Measurements from ENCODE around the gene ADH1B. TPM values are rescaled to one million over a fixed set of nuclear protein-coding genes. Genes with fewer than 3 reads are reported as not detected.
"Not testable (repeated sequence)": the region's sequence is repeated elsewhere in the genome, so short reads cannot be mapped to it uniquely, and the experiment has no call there.

Gene ADH1B
- total RNA-seq, result 1 to 10 TPM in 2 of 3 donors, under 1 TPM in 1; 0.91 to 1.1 (median 1.0) TPM

DNA sequence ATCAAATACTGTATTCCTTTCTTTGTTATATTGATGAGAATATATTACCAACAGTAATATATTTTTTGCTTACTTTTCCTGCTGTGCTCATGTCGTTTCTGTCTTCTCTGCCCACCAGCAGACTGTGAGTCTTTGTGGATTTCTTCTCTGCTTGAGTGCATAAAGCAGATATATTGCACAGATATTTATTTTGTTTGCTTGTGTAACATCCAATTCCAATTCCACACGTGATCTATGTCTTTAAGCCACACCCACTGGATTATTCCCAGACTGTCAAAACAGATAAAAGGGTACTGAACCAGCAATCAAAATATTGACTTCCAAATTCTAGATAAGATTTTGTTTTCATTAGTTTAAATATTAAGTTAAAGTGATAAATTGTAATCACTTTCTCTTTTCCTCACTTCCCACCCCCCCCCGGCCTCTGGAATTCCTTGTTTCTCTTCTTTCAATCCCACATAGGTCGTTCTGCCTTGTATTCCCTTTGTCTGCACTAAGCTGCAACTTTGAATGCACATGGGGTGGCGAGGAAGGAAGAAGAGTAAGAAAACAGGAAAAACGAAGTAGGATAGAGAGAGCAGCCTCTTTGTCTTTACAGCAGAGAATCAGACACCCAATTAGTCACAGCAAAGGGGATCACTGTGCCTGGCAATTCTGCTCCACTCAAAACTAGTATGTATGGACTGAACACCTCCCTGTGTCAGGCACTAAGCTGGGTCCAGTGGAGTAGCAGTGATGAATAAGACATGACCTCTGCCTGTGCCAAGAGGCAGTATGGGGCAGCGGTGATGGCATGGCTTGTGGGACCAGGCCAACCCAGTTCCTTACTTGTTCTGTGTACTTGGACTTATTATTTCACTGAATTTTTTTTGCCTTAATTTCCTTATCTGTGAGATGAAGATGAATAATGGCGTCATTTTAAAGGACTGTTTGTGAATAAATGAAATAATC lies at the start of gene ADH1B:
TSS of gene ADH1B (minus strand) at position 161 of the 951 bp plus-strand sequence. CDS start at position 91, 70 bp downstream.
- no peaks in the 10 kb centered on the region for H3K4me1 Mint-ChIP-seq (ENCODE audit: low read depth)

DNA sequence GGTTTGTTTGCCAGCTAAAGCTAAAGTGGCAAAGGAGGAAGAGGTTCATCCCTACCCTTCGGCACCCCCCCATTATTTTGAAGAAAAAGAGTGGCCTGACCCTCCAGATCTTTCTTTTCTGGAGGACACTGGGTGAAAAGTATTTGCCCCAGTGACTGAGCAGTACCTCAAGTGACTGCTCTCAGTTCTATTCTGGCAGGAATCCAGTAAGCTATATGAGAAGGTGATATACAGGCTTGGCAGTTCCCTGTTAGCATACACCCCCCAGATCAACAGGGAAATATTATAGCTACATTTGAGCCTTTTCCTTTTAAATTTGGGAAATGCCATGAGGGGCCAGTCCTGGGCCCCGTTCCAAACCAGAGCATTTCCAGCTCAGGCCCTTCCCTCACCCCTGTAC lies 46.6 kb upstream of the ADH1B start:
- H3K4me1 Mint-ChIP-seq (ENCODE audit: low read depth); H3K9me3 Mint-ChIP-seq; DNase-seq; H3K36me3 Mint-ChIP-seq (ENCODE audit: insufficient read depth); ATAC-seq; H3K4me3 Mint-ChIP-seq: not testable (repeated sequence)
- H3K27me3 Mint-ChIP-seq (ENCODE audit: low read depth), result peaks cover 10% of the 10 kb centered on the region

More for the DNA sequence above, at the start of gene ADH1B:
- no peak within 1 kb of the TSS for H3K4me3 Mint-ChIP-seq
- DNase-seq (no peak), ATAC-seq (no peak)
- no peaks in the 10 kb centered on the region for H3K9me3 Mint-ChIP-seq
- peaks cover 6% of the 10 kb centered on the region for H3K27me3 Mint-ChIP-seq (ENCODE audit: low read depth)
- H3K36me3 Mint-ChIP-seq (ENCODE audit: insufficient read depth), result no peaks in the 10 kb centered on the region

DNA sequence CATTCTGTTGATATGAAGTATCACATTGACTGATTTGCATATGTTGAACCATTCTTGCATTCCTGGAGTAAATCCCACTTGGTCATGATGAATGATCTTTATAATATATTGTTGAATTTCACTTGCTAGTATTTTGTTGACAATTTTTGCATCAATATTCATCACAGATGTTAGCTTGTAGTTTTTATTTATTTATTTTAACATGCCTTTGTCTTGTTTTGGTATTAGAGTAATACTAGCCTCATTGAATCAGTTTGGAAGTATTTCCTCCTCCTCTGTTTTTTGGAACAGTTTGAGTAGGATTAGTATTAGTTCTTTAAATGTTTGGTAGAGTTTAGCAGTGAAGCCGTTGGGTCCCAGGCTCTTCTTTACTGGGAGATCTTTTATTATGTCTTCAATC lies 45.3 kb upstream of the ADH1B start:
- Mint-ChIP-seq H3K4me3 (no peak overlapping the region), H3K36me3 (ENCODE audit: insufficient read depth) (no peaks in the 10 kb centered on the region), H3K9me3 (no peaks in the 10 kb centered on the region), H3K4me1 (ENCODE audit: low read depth) (no peaks in the 10 kb centered on the region), H3K27me3 (ENCODE audit: low read depth) (peaks cover 10% of the 10 kb centered on the region)
- no peak for DNase-seq
- no peak for ATAC-seq

DNA sequence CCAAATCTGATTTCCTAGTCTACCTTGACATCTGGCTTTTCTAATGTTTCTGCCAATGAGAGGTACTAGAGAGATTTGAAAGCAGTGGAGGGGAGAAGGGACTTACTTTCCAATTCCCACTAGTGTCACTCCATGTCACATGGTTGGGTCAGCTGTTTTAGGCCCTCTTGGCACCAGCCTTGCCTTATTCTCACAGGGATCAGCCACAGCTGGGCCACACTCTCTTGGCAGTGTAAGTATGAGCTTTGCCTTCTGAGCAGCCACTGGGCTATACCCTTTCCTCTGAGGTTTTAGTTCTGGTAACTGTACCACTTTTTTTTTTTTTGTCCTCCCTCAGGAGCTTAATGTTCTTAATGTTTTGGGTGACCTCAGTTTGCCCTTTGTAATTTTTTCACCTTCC lies 41.6 kb upstream of the ADH1B start:
- ATAC-seq (no peak), DNase-seq (no peak)
- peaks cover 5% of the 10 kb centered on the region for H3K27me3 Mint-ChIP-seq (ENCODE audit: low read depth)
- no peaks in the 10 kb centered on the region for H3K9me3 Mint-ChIP-seq
- no peaks in the 10 kb centered on the region for H3K36me3 Mint-ChIP-seq (ENCODE audit: insufficient read depth)
- no peak overlapping the region for H3K4me3 Mint-ChIP-seq
- H3K4me1 Mint-ChIP-seq (ENCODE audit: low read depth), result no peaks in the 10 kb centered on the region

DNA sequence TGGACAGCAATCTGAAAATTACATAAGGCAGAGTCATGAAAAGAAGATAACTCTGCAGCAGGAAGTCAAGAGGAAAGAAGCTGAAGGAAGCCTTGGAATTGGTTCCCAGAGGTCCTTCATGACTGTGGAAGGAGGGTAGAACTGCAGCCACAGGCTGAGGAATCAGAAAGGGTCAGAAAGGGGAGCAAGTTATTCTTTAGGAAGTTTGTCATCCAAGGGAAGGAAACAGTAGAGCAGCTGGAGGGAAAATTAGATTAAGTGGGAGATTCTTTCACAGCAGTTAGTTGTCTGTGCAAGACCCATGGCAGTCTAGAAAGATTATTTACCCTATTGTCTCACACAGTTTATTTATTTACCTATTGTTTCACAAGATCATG lies 40.7 kb upstream of the ADH1B start:
- ATAC-seq (no peak), DNase-seq (no peak)
- no peaks in the 10 kb centered on the region for H3K36me3 Mint-ChIP-seq (ENCODE audit: insufficient read depth)
- H3K9me3 Mint-ChIP-seq, result no peaks in the 10 kb centered on the region
- no peak overlapping the region for H3K4me3 Mint-ChIP-seq
- H3K4me1 Mint-ChIP-seq (ENCODE audit: low read depth), result no peaks in the 10 kb centered on the region
- H3K27me3 Mint-ChIP-seq (ENCODE audit: low read depth), result no peaks in the 10 kb centered on the region

DNA sequence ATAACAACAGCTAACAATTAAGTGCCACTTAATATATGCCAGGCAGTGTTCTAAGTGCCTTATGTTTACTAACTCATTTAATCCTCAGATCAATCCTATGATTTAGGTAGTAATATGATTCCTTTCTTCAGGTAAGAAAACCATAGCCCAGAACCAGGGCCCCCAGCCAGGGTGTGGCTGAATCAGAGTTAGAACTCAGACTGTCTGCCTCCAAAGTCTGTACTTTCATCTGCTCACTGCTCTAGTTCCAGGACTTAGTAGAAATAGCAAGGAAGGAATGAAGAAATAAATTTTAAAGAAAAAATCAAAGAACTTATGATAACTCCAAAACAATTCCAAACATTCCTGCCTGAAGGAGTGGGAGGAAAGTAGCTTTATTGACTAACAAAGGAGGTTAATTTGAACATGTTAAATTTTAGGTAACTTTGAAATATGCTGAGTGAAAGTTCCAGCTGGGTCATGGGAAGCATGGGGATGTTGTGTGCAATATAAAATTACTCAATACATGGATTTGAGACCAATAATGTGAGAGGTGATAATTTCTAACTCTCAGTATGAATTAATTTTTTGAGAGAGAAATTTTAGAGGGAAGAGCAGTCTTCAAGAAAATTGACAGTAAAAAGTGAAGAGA lies 40.2 kb upstream of the ADH1B start:
- Mint-ChIP-seq H3K4me3 (no peak overlapping the region), H3K9me3 (no peaks in the 10 kb centered on the region), H3K4me1 (ENCODE audit: low read depth) (no peaks in the 10 kb centered on the region), H3K36me3 (ENCODE audit: insufficient read depth) (no peaks in the 10 kb centered on the region), H3K27me3 (ENCODE audit: low read depth) (no peaks in the 10 kb centered on the region)
- ATAC-seq, result no peak
- no peak for DNase-seq

DNA sequence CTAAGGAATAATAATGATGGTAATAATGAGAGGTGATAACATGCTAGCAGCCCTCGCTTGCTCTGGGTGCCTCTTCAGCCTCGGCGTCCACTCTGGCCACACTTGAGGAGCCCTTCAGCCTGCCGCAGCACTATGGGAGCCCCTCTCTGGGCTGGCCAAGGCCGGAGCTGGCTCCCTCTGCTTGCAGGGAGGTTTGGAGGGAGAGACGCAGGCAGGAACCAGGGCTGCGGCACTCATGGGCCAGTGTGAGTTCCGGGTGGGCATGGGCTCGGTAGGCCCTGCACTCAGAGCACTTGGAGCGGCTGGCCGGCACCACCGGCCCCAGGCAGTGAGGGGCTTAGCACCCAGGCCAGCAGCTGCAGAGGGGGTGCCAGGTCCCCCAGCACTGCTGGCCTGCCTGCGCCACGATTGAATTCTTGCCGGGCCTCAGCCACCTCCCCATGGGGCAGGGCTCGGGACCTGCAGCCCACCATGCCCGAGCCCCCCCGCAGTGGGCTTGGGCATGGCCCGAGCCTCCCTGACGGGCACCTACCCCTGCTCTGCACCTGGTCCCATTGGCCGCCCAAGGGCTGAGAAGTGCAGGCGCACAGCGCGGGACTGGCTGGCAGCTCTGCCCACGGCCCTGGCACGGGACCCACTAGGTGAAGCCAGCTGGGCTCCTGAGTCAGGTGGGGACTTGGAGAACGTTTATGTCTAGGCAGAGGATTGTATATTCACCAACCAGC lies 38.4 kb upstream of the ADH1B start:
- H3K4me3 Mint-ChIP-seq, result no peak overlapping the region
- H3K9me3 Mint-ChIP-seq, result no peaks in the 10 kb centered on the region
- no peaks in the 10 kb centered on the region for H3K36me3 Mint-ChIP-seq (ENCODE audit: insufficient read depth)
- DNase-seq, result no peak
- ATAC-seq, result no peak
- no peaks in the 10 kb centered on the region for H3K4me1 Mint-ChIP-seq (ENCODE audit: low read depth)
- H3K27me3 Mint-ChIP-seq (ENCODE audit: low read depth), result peaks cover 3% of the 10 kb centered on the region

DNA sequence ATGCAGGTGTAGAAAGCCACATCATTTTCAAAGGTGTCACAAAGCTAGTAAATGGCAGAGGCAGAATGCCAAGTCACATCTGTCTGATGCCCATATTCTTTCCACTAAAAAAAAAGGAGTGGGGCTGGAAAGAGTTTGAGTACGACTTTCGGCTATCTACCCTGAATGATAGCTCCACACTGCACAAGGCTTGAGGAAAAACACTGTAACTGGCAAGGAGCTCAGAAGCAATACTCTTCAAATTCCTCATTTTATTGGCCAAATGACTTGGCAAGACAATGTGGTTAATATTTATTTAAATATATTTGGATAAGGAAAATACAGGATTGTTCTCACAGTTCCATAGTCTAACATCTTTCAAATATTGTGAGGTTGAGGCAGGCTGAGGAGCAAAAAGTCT lies 36.7 kb upstream of the ADH1B start:
- H3K36me3 Mint-ChIP-seq (ENCODE audit: insufficient read depth), result no peaks in the 10 kb centered on the region
- no peaks in the 10 kb centered on the region for H3K9me3 Mint-ChIP-seq
- H3K4me1 Mint-ChIP-seq (ENCODE audit: low read depth), result no peaks in the 10 kb centered on the region
- peaks cover 3% of the 10 kb centered on the region for H3K27me3 Mint-ChIP-seq (ENCODE audit: low read depth)
- no peak overlapping the region for H3K4me3 Mint-ChIP-seq
- no peak for ATAC-seq
- DNase-seq, result no peak

DNA sequence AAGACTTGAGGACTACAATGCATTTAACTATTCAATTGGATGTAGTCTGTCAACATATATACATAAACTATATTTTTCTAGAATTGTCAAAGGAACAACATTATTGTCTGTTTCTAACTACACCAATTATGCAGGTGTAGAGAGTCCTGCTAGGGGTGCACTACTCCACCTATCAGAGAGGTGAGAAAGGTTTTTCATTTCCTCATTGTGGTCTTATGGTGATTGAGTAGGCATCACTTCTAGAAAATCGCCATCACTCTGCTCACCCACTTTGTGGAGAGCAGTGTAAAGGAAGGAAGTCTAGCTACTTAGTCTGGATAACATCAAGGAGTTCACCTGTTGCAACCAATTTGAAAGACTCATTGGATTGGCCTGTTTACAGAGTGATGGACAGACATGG lies 35.8 kb upstream of the ADH1B start:
- no peak for ATAC-seq
- H3K36me3 Mint-ChIP-seq (ENCODE audit: insufficient read depth), result no peaks in the 10 kb centered on the region
- H3K4me1 Mint-ChIP-seq (ENCODE audit: low read depth), result no peaks in the 10 kb centered on the region

DNA sequence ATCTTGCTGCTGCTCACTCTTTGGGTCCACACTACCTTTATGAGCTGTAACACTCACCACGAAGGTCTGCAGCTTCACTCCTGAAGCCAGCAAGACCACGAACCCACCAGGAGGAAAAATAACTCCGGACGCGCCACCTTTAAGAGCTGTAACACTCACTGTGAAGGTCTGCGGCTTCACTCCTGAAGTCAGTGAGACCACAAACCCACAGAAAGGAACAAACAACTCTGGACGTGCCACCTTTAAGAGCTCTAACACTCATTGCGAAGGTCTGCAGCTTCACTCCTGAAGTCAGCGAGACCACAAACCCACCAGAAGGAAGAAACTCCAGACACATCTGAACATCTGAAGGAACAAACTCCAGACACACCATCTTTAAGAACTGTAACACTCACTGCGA lies 34.9 kb upstream of the ADH1B start:
- not testable (repeated sequence) for ATAC-seq; DNase-seq; H3K4me1 Mint-ChIP-seq (ENCODE audit: low read depth); H3K36me3 Mint-ChIP-seq (ENCODE audit: insufficient read depth); H3K9me3 Mint-ChIP-seq; H3K4me3 Mint-ChIP-seq; H3K27me3 Mint-ChIP-seq (ENCODE audit: low read depth)

More for the DNA sequence above, 35.8 kb upstream of the ADH1B start:
- no peak for DNase-seq
- Mint-ChIP-seq H3K9me3 (no peaks in the 10 kb centered on the region), H3K27me3 (ENCODE audit: low read depth) (peaks cover 5% of the 10 kb centered on the region), H3K4me3 (no peak overlapping the region)

DNA sequence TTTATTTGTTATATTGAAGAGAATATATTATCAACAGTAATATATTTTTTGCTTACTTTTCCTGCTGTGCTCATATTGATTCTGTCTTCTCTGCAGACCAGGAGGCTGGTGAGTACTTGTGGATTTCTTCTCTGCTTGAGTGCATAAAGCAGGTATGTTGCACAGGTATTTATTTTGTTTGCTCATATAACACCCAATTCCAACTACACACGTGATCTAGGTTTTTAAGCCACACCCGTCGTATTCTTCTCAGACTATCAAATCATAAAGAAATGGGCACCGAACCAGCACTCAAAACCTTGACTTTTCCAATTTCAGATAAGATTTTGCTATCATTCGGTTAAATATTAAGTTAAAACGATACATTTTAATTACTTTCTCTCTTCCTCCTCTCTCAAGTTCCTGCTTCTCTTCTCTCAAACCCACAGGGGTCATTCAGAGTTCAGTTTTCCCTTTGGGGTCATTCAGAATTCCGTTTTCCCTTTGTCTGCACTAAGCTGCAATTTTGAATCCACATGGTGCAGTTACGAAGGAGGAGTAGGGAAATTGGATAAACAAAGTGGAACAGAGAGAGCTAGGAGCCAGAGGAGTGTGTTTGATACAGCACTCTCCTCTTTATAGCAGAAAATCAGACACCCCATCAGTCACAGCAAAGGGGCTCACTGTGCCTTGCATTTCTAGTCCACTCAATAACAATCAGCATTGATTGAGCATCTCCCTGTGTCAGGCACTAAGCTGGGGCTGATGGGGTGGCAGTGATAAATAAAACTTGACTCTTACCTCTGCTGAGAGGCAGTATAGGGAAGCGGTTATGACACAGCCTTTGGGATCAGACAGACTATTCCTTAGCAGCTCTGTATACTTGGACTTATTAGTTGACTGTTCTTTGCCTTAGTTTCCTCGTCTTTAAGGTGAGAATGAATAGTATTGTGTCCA lies 31.7 kb upstream of the ADH1B start, which contains the start of gene ADH1C:
TSS of gene ADH1C (minus strand) at position 145 of the 936 bp plus-strand sequence. CDS start at position 74, 71 bp downstream.
- no peak within 1 kb of the TSS for H3K4me3 Mint-ChIP-seq
- no peaks in the 10 kb centered on the region for H3K4me1 Mint-ChIP-seq (ENCODE audit: low read depth)
- DNase-seq (no peak), ATAC-seq (no peak)
- H3K36me3 Mint-ChIP-seq (ENCODE audit: insufficient read depth), result no peaks in the 10 kb centered on the region
- H3K27me3 Mint-ChIP-seq (ENCODE audit: low read depth), result peaks cover 6% of the 10 kb centered on the region
- no peaks in the 10 kb centered on the region for H3K9me3 Mint-ChIP-seq

DNA sequence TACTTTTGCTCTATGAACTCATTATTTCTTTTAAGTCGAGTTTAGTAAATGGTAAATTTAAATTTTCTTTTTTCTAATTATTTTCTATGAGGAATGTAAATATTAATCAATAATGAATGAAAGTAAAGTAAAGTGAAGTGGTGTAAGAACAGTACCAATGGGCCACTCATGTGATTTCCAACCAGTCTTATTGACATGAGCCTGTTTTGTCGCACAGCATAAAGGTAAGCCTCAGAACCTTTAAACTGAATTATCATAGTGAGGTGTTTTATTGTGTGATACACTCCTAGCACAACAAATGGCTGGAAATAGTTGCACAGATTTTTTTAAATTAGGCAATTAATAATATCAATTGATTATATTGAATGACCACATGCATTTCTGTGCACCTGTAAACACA lies 30.3 kb upstream of the ADH1B start:
- no peak for DNase-seq
- no peaks in the 10 kb centered on the region for H3K36me3 Mint-ChIP-seq (ENCODE audit: insufficient read depth)
- no peak for ATAC-seq
- H3K4me1 Mint-ChIP-seq (ENCODE audit: low read depth), result no peaks in the 10 kb centered on the region
- no peaks in the 10 kb centered on the region for H3K9me3 Mint-ChIP-seq
- peaks cover 6% of the 10 kb centered on the region for H3K27me3 Mint-ChIP-seq (ENCODE audit: low read depth)
- H3K4me3 Mint-ChIP-seq, result no peak overlapping the region

DNA sequence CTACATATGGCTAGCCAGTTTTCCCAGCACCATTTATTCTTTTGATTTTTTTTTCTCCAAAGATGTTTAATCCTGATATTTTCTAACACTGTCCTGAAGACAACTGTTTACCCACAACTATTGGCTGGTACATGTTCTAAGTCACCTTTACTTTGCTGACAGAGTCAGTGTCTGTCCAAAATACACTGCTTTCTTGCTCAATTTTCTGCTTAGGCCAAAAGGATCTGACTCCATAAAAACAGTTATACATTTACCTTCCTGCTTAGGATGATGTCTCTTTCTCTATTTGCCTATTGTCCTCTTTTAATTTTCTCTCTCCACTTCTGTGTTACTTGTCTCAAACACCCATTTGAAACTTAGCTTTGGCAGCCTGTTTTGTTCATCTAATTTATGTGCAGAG lies 28.1 kb upstream of the ADH1B start:
- Mint-ChIP-seq H3K36me3 (ENCODE audit: insufficient read depth) (no peaks in the 10 kb centered on the region), H3K4me1 (ENCODE audit: low read depth) (no peaks in the 10 kb centered on the region), H3K9me3 (no peaks in the 10 kb centered on the region), H3K4me3 (no peak overlapping the region), H3K27me3 (ENCODE audit: low read depth) (peaks cover 3% of the 10 kb centered on the region)
- DNase-seq (no peak), ATAC-seq (no peak)

All from activated T-cell treated with anti-CD3 and anti-CD28 coated beads, Interleukin-2, amount 50 U/mL, for 4 hours (primary cell).